GM21723 (cell line): ENCODE data around the gene STK32B.
"Not testable (repeated sequence)": the region's sequence is repeated elsewhere in the genome, so short reads cannot be mapped to it uniquely, and the experiment has no call there.

ENCODE experiments used
- ATAC-seq: cut with Tn5 transposase; IDR thresholded peaks from one replicate; pipeline ENCODE4 v1.9.1; 2021; ENCODE audit warnings: mild to moderate bottlenecking, moderate library complexity; ENCODE audit not compliant: unreplicated experiment

The STK32B gene

DNA sequence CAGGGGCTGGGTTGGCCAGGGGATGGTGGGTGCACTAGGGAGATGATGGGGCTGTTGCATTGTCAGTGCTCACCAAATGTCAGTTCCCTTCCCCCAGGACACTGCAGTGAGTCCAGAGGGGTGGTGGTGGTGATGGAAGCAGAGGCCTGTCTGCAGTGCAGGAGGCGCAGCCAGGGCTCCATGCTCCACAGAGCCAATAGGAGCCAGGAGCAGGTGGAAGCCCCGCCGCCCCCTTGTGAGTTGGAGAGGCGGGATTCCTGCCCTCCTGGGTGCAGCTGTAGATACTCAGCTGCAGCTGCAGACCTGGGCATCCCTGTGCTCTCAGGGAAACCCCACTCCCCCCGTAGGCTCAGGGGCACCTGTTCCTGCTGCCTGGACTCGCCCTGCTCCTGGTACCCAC is 372.4 kb downstream of the STK32B start:
- no peak for ATAC-seq

DNA sequence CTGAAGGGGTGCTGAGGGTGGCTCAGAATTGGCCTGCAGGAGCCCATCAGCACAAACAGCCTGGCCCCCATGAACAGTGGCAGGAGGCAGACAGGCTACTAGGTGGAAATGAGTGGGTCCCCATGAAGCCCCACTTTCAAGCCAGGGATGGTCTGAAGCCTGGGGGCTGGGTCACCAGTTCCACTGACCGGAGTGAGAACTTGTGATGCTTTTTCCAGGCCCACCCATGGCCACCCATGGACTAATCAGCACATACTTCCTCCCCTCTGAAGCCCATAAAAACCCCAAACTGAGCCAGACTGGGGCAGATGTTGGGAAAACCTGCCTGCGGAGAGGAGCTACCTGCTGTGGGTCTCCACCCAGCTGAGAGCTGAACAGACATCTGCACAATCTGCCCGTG is 372.9 kb downstream of the STK32B start:
- no peak for ATAC-seq

DNA sequence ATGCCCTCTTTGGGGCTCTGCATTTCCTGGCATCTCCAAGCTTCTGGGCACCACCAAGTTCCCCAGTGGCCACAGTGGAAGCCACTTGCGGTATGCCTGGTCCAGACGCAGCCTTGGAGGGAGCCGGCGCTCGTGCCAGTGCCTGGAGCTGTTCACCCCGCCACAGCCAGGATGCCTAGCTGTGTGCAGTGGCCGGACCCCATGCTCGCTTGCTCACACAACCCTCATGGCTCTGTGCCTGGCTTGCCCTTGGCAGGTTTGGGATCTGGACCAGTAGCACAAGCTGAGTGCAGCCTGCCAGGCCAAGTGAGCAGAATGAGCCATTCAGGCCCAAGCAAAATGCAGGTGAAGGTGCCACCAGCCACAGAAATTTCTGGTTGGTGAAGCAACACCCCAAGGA is 373.6 kb downstream of the STK32B start:
- no peak for ATAC-seq

- ATAC-seq: no peak
Observed at GRCh38 chr4:5429747-5430146, 378.5 kb downstream of the STK32B start.

DNA sequence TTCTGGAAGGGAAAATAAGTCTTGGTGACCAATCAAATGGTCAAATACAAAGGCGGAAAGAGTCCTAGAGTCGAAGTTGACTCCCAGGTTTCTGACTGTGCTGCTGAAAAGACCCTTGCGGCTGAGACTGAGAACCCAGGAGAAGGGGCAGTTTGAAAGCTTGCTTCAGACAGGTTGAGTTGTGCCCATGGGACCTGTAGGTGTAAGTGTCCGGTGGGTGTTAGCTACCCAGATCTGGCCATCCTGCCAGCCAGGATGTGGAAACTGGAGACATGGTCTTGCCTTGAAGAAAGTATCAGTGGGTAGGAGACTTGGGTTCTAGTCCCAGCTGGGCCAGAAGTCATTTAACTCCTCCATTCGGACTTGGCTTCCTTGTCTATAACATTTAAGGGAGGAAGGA is 381.9 kb downstream of the STK32B start:
- no peak for ATAC-seq

- no peak for ATAC-seq
Observed at GRCh38 chr4:5435201-5435600, 383.9 kb downstream of the STK32B start.

GRCh38 chr4:5435823-5436222 is 384.5 kb downstream of the STK32B start:
- ATAC-seq: no peak

DNA sequence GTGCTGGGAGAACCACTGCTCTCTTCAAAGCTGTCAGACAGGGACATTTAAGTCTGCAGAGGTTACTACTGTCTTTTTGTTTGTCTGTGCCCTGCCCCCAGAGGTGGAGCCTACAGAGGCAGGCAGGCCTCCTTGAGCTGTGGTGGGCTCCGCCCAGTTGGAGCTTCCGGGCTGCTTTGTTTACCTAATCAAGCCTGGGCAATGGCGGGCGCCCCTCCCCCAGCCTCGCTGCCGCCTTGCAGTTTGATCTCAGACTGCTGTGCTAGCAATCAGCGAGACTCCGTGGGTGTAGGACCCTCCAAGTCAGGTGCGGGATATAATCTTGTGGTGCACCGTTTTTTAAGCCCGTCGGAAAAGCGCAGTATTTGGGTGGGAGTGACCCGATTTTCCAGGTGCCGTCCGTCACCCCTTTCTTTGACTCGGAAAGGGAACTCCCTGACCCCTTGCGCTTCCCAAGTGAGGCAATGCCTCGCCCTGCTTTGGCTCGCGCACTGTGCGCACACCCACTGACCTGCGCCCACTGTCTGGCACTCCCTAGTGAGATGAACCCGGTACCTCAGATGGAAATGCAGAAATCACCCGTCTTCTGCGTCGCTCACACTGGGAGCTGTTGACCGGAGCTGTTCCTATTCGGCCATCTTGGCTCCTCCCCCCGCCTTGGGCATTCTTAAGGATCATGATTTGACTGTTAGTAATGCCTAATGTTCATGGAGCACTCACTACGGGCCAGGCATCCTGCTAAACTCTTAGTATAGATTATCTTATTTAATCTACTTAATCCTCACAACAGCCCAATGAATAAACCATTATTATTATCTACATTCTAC is 392.9 kb downstream of the STK32B start:
- ATAC-seq: not testable (repeated sequence)

GRCh38 chr4:5444918-5445517 is 393.7 kb downstream of the STK32B start:
- ATAC-seq: no peak

GRCh38 chr4:5446595-5447226 is 395.4 kb downstream of the STK32B start:
- ATAC-seq: no peak

- no peak for ATAC-seq
Observed at GRCh38 chr4:5447755-5448154, 396.5 kb downstream of the STK32B start.

DNA sequence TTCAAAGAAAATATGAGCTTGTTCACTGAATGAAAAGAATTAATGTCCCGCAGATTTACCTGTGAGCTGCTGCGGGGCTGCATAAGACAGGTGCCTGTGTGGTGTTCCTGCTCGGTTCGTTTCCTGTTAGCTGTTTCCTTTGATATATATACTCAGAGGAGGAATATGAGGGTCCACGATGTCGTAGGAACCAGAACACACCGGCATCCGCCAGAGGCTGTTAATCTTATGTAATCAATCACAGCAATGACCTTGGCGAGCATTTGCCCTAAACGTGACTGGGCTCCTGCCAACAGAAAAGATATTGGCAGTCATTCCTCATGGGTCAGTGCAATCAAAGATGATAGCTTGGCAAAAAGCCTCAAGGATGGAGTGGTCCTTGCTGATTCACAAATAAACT is 396.9 kb downstream of the STK32B start:
- no peak for ATAC-seq

GRCh38 chr4:5451243-5451642 is 400.0 kb downstream of the STK32B start:
- ATAC-seq: no peak

- no peak for ATAC-seq
Observed at GRCh38 chr4:5452156-5452555, 400.9 kb downstream of the STK32B start.

GRCh38 chr4:5455003-5455585 is 403.8 kb downstream of the STK32B start:
- ATAC-seq: no peak

DNA sequence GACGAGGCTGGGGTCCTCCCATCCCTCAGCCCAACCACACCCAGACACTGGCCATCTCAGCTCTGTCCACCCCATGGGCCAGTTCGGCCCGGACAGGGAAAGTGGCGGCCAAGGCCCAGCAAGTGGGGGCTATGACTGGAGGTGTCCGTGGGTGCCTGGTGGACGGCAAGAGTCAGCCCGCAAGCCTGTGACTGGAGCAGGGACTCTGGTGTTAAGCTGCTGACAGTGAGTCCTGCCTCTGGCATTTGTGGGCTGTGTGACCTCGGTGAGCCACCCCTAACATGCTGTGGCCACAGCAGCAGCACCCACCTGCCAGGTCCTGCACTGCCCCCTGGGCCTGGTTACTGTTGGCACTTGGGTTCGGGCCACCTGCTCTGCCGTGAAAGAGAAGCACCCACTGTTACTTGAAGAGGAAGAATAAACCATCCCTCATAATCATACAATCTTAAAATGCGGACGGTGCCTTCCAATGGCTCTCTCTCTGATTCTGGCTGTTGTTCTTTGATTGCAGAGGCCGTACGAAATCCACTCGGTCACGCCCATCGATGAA is 405.1 kb downstream of the STK32B start:
- ATAC-seq: no peak

- no peak for ATAC-seq
Observed at GRCh38 chr4:5458676-5459075, 407.4 kb downstream of the STK32B start.

DNA sequence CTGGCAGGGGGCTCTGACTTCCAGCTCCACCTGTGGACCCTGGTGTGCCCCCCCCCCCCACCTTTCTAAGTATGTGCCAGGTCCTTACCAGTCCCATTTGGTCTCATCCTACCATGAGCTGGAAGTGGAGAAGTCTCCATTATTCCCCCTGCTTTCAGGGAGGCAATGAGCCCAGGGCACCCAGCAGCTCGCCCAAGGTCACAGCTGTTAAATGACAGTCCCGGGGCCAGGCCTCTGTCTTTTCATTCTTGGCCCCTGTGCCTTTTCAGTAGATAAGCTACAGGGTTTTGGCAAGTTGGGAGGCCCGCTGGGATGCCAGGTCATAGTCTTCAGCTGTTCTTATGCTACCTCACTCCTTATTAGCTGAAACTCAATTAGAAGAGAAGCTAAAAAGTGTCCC is 408.0 kb downstream of the STK32B start:
- ATAC-seq: no peak

- ATAC-seq: no peak
Observed at GRCh38 chr4:5460106-5460801, 409.0 kb downstream of the STK32B start.

DNA sequence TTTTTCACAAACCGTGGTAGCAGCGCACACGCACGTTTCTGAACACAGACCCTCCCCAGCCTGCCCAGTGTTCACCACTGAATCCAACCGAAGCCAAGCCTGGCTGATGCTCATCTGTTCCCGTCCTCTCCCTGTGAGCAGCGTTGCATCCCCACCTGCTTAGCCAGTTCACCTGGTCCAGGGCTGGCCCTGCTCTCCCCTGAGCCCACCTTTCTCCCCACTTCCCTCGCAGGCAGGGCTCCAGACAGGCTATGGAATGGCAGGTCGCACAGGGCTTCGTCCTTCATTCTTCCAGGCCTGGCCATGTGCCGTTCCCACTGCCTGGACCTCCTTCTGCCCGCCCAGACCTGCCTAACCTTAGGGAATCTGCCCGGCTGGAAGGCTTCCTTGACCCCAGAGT is 410.2 kb downstream of the STK32B start:
- ATAC-seq: no peak
